HG03558 (cell line): ENCODE measurements around the gene RAB28.
A peak's percentile ranks its signal among the peaks of the same experiment; 100 is the strongest.
"Not testable (repeated sequence)": the region's sequence is repeated elsewhere in the genome, so short reads cannot be mapped to it uniquely, and the experiment has no call there.

Source experiments
- ATAC-seq: cut with Tn5 transposase; IDR thresholded peaks from one replicate; pipeline ENCODE4 v1.9.1; 2021; ENCODE audit warnings: moderate number of reproducible peaks; ENCODE audit not compliant: unreplicated experiment; ENCODE audit errors: extremely low read depth

Gene RAB28

DNA sequence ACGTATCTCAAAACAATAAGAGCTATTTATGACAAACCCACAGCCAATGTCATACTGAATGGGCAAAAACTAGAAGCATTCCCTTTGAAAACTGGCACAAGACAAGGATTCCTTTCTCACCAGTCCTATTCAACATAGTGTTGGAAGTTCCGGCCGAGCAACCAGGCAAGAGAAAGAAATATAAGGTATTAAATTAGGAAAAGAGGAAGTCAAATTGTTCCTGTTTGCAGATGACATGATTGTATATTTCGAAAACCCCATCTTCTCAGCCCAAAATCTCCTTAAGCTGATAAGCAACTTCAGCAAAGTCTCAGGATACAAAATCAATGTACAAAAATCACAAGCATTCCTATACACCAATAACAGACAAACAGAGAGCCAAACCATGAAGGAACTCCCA is 94.2 kb downstream of the RAB28 start:
- ATAC-seq, result not testable (repeated sequence)

DNA sequence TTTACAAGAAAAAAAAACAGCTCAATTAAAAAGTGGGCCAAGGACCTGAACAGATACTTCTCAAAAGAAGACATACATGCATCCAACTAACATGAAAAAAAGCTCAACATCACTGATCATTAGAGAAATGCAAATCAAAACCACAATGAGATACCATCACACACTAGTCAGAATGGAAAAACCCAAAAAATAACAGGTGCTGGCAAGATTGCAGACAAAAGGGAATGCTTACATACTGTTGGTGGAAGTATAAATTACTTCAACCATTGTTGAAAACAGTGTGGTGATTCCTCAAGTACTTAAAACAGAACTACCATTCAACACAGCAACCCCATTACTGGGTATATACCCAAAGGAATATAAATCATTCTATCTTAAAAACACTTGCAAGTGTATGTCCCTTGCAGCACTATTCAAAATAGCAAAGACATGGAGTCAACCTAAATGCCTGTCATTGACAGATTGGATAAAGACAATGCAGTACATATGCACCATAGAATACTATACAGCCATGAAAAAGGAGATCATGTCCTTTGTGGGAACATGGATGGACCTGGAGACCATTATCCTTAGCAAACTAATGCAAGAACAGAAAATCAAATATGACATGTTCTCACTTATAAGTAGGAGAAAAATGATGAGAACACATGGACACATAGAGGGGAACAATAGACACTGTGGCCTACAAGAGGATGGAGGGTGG is 97.6 kb downstream of the RAB28 start:
- ATAC-seq, result peak; percentile 93

DNA sequence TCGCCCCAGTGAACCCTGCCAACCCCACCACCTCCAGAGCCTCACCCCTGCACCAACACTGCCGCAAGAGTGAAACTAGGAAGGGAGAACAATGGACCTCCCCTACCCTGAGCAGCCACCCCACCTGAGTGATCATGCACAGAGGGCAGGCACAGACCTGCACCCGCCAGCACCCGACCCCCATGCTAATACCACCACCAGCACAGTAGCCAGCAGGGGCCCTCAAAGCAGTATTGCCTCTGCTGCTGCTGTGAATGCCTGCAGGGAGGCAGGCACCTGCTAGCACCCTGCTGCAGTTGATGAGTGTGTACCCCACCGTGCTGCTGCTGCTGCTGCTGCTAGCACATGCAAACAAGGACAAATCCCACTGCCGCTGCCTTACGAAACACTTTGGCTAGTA is 100.1 kb downstream of the RAB28 start:
- ATAC-seq, result no peak

DNA sequence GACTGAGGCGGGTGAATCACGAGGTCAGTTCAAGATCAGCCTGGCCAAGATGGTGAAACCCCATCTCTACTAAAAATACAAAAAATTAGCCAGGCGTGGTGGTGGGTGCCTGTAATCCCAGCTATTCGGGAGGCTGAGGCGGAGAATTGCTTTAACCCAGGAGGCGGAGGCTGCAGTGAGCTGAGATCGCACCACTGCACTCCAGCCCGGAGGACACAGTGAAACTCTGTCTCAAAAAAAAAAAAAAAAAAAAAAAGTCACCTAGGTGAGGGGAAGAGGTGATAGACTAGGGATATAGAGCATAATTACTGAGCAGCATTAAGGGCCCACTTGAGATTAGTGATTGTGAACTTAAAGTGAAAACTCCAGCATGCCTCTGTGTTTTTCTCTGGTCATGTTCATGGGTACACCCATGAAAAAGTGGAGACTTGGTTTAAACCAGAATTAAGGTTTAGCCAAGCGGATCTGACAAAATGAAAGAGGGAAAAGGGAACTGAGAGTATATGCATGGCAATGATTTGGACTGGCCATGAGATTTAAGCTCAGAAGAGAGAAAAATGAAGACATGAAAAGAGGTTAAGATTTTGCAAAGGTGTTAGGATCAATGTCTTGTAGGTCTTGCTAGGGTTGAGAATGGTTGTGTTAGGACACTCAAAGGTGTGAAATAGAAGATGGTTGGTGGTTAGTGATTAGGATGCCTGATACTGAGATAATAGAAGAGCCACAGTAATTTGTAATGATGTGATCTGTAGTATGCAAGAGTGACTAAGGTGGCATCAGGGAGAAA is 105.0 kb downstream of the RAB28 start:
- peak; percentile 49 for ATAC-seq

DNA sequence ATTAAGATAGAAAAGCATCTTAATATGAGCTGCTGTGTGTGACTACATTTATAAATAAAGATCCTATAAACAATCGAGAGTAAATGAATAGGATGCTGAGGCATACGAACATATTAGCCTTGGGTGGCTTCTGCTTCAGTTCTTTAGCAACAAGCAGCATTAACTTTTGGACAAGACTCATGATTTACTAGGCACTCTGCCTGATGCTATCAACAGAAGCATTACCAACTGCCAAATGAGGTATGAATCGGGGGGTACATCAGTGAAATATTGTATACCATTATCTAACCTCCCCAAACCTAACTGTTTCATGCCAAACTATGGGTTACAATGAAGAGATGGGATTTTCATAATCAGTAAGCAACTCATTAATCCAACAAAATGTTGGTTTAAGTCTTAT is 113.1 kb downstream of the RAB28 start:
- ATAC-seq, result no peak

DNA sequence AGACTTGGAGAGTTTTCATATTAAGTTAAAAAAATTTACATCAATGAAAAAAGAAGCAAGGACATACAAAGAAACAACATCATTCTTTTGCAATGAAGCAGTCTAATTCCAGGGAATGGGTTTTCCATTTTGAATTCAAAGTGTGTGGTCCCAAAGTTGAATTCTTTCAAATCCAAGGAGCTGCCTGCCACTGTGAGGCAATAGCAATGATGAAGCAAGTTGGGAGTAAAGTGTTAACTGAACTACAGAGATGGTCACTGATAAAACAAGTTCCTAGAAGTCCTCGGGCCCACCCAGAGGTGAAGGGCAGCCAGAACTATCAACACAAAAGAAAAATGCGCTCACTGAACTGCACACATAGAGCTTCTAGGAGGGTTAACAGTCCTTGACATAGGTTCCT is 115.9 kb downstream of the RAB28 start:
- no peak for ATAC-seq

DNA sequence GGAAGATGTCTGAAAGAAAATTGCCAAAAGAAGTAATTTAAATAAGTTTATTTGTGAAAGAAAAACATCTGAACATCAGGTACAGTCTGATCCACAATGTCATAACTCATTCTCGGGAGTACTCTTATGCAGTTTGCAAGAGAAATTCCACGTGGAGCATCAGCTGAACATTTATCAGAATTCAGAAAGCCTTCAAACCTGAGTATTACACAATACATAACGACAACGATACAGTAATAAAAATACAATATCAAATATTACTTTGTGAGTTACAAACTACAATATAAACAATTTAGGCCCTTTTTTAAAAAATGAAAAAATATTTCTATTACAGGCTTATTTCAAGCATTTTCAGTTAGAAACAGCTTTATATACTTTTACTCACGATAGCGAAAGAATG is 116.4 kb downstream of the RAB28 start:
- no peak for ATAC-seq

DNA sequence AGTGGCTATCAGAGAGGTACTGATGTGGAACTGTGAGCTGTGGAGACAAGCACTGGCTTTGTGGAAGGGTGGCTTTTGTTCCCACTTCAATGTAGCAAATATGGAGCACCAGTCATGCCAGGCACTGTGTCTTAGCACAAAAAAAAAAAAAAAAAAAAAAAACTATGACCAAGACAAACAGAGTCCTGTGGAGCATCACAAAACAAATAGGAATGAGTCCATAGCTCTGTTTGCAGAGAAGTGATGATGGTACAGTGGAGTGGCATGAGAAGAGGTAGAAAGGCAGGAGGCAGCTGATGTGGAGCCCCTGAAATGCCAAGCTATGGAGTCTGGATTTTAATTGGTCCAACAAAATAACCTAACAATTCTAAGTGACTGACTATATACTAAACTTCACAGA is 116.9 kb downstream of the RAB28 start:
- ATAC-seq, result no peak

DNA sequence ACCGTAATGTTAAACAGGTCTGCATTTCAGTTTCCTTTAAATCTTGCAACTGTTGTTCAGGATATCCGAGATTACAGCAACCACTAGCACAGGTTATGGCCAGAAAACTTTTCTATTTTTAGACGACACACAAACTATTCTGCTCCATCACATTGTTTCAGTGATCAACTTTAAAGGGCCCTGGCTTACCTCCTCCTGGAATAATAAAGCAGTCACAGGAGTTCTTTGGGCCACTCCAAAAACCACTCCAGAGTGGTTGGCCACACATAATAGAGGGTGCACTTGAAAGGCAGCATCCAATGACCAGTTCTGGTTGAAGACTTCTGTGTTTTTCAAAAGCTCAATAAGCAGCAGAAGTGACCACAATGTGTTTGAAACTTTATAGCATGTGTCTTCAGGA is 118.9 kb downstream of the RAB28 start:
- no peak for ATAC-seq

DNA sequence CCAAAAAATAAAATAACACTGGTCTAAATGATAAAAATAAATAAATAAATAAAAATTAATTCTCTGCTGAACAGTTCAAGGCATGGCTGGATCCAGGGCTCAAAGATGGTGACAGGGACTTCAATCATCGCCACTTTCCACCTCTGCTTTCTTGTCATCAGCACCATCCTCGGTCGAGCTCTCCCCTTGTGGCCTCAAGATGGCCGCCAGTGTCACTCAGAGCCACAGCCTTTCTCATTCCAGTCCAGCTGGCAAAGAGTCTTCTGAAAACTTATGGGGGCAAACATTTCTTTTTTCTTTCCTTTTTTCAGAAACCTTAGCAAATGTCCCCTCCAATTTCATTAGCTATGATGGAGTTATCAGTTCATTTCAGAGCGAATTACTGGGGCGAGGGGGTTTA is 119.5 kb downstream of the RAB28 start:
- ATAC-seq, result no peak

DNA sequence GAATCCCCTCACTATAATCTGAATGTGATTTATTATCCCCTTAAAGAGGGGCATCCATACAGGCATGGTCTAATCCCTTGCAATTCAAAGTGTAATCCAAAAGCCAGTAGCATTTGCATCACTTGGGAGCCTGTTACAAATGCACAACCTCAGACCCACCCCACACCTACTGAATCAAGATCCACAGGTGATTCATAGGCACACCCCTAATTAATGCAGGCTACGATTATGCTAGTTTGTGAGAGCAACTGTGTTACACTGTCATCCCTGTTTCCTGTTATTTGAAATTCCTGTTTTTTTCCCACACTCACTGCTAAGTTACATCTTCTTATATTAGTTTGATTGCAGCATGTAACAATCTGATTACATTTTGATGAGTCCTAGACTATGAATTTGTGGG is 120.0 kb downstream of the RAB28 start:
- ATAC-seq, result no peak

DNA sequence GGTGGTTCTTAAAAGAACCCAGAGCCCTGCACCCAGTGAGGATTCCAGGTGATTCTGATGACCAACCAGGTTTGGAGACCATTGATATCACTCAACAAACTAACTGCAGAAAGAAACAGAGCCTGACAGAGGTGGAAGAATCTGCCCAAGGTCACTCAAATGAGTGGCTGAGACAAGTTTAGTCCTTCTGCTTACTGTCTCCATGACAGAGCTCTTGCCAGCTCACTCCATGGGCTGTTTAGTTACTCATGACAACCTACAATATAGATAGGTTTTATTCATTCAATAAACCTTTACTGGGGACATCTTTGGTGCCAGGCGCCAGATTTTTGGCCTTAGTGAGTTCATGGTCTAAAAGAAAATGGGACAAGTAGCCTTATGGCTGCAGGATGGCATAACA is 124.3 kb downstream of the RAB28 start:
- no peak for ATAC-seq

DNA sequence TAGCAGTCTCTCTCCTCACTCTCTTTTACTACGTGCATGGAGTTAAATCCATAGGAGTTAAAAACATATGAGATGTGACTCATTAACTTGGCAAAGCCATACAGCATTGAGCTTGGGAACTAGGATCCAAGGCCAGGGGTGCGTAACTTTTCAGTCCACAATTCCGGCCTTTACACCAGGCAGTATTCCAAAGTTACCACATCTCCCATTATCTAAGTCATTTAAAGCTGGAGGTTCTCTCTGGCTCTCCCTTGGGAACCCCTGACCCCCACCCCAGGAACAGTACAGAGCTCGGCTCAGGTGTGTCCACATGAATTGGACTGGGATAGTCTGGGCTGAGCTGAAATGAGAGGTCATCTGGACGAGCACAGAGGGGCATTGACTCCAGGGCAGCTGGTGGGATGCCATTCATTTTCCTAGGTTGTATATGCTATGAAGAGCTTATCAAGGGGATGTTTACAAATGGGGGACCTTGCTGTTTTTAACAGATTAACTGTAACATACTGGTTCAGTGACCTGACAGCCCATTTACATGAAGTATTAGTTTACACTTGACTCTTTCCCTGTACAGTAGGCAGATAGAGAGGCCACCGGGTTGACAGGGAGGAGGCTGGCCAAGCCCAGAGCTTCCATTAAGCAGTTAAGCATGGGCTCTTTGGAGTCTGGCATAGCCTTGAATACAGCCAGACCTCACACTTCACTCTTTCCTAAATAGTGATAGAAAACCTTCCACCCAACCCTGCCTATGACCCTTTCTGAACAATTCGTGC is 128.8 kb downstream of the RAB28 start:
- no peak for ATAC-seq

DNA sequence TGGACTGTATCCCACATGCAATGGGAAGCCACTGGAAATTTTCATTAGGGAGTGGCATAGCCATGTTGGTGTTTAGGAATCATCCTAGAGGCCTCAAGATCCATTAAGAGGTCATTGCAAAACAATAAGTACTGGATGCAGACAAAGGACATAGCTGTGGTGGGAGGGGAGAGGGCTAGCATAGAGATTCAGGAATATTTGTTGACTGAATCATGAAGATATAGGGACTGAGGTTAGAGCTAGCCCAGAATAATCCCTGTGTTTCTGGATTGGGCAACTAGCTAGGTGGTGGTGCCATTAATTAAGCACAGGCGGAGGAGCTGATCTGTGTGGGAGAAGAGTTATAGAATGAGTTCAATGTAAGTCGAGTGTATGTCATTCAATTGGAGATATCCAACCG is 135.0 kb downstream of the RAB28 start:
- no peak for ATAC-seq

DNA sequence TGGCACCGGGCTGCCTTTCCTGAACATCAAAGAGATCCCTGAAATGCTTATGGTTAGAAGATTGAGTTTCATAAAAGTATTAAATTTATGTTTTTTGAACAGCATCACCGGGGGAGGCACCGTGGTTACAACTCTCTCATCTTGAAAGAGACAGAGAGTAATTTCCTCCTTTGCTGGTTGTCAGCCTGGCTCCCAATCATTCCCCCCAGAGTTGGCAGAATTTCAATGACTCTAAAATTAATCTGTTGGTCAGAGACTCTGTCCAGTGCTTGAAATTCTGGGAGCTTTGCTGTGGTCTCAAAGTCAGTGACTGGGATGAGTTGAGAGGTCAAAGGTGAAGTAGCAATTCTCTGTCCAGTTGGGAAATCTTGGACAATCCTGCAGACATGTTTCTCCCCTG is 135.9 kb downstream of the RAB28 start:
- ATAC-seq, result no peak

DNA sequence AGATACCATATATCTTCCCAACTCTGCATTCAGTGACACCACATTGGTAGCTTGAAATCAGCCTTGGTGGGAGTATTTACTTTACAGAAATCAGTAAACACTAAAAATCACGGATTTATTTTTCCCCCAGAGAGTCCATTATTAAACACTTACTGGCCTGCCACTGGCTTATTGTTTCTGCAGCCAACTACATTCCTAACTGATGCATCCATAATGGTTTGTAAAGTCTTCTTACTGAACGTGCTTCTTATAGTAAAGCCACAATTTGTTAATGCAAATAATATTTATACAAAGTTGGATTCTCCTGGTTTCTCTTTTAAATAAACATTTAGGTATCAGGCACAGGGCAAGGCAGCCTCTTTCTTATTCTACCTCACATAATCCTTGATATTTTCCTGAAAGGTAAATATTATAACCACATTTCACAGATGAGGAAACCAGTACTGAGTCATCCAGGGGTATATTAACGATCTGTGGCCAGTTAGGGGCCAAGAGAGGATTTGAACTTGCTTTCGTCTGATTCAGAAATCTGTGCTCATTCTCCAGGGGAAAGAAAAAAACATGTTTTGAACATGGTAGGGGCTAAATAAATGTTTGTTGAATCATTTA is 136.5 kb downstream of the RAB28 start:
- no peak for ATAC-seq

DNA sequence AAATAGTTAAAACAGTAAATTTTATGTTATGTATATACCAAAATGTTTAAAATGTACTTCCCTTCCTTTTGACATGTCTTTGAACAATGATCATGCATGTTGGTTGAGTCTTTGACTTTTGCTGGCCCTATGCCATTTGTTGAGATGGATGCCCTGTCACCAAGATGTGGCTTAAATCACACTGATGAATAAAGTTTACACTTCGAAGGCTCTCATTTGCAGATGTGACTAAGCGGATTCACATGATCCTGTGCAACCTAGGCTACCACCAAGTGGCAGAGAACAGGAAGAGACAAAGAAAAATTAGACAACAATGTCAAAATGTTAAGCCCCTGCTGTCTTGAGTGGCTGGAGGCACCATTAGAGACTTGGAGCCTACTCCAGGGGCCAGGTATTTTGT is 139.9 kb downstream of the RAB28 start:
- no peak for ATAC-seq

DNA sequence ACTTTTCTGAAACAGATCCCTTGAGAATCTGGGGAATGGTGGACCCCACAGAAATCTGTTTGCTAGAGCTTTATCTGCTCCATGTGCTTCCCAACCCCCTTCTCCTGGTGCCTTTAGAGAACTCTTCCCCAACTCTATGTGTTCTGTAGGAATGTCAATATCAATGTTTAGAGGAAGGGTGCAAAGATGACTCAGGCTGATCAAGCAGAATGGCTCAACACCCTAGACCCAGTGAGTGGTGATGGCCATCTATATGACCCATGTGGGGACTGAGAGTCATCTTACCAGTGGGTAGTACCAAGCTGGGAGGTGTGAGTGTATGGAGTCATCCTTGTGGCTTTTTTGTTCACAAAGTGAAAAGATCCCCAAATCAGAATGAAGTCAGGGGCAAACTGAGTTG is 143.5 kb downstream of the RAB28 start:
- ATAC-seq, result no peak

DNA sequence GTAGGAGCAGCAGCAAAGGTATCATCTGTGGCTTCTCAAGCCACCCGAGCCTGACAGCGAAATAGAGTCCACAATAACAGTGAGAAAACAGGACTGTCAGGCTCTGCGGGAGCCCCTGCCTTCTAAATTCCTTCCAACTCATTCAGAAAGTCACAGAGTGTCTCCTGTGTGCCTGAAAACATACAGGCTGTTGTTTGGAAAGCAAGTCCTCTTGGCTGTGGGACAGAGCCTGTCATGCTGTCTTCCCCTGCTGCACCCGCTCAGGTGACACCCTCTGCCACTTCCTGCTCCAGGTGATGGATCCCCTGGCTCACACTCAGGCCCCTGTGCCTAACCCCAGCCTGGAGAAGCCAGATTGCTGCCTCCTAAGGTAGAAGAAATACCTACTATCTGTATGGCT is 152.3 kb downstream of the RAB28 start:
- ATAC-seq, result no peak

DNA sequence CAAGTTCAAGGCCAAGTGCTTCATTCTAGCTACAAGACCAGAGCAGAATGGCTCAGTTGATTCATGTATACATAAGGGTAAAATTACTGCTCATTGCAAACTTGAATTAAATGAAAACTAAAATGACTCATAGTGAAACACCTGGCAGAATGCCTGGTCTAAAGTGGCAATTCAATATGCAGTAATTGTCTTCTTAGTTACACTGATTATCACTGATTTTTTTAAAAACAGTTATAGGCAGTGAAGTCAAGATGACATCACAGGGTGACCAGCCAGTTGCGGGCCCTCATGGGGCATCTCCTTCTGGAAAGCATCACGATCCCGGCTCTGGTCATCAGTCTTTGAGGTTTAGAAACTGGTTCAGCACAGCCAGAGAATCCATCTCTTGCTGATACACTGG is 154.2 kb downstream of the RAB28 start:
- ATAC-seq, result no peak

DNA sequence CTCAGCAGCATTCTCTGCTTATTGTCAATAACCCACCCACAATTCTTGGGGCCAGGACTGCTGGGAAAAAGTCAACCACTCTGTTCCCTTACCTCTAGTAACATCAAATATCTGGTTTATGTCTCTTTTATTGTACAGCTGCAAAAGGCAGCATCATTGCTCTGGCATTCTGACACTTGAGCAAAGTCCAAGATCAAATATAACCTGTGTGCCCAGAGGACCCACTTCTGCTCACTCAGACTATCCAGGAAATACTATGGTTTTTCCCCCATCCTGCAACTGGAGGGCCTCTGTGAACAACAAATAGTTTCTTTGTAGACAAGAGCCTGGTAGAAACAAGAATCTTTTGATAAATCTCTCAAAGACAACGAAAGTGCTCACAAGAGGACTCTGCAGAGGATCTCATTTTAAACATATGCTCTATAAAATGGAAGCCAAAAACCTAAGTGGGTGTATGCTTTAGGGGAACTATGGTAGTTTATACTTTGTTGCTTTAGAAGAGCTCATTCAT is 154.7 kb downstream of the RAB28 start:
- no peak for ATAC-seq
